ENCODE data around the gene PHYHD1.

PHYHD1 gene

GRCh38 chr9:128913995-128914772, 6.6 kb upstream of the PHYHD1 start:
- TF ChIP-seq TAF1 (IDR thresholded peaks at IDR 0.05; ENCODE audit: borderline replicate concordance, low read depth, low read length), result no peak
- DNase-seq (ENCODE audit: insufficient read length) (no peak), FAIRE-seq (no peak)

GRCh38 chr9:128916204-128916603, 4.6 kb upstream of the PHYHD1 start:
- TF ChIP-seq TAF1 (IDR thresholded peaks at IDR 0.05; ENCODE audit: borderline replicate concordance, low read depth, low read length), result no peak
- TF ChIP-seq POLR2A (IDR thresholded peaks at IDR 0.05; ENCODE audit: low read depth, low read length), result no peak
- TF ChIP-seq POLR2AphosphoS5 (IDR thresholded peaks at IDR 0.05; ENCODE audit: low read depth, low read length), result no peak
- FAIRE-seq (no peak), DNase-seq (ENCODE audit: insufficient read length) (no peak)

GRCh38 chr9:128916745-128917144, 4.0 kb upstream of the PHYHD1 start:
- TF ChIP-seq TAF1 (IDR thresholded peaks at IDR 0.05; ENCODE audit: borderline replicate concordance, low read depth, low read length) (no peak), POLR2A (IDR thresholded peaks at IDR 0.05; ENCODE audit: low read depth, low read length) (no peak), POLR2AphosphoS5 (IDR thresholded peaks at IDR 0.05; ENCODE audit: low read depth, low read length) (no peak)
- DNase-seq (ENCODE audit: insufficient read length), result no peak
- FAIRE-seq, result no peak

- FAIRE-seq, result no peak
- TF ChIP-seq TAF1 (IDR thresholded peaks at IDR 0.05; ENCODE audit: borderline replicate concordance, low read depth, low read length), result no peak
- no peak for TF ChIP-seq POLR2AphosphoS5 (IDR thresholded peaks at IDR 0.05; ENCODE audit: low read depth, low read length)
- no peak for TF ChIP-seq POLR2A (IDR thresholded peaks at IDR 0.05; ENCODE audit: low read depth, low read length)
- DNase-seq (ENCODE audit: insufficient read length), result no peak
Measured at GRCh38 chr9:128917151-128917849, 3.5 kb upstream of the PHYHD1 start.

- DNase-seq (ENCODE audit: insufficient read length) (no peak), FAIRE-seq (no peak)
- TF ChIP-seq POLR2A (IDR thresholded peaks at IDR 0.05; ENCODE audit: low read depth, low read length), result no peak
- no peak for TF ChIP-seq TAF1 (IDR thresholded peaks at IDR 0.05; ENCODE audit: borderline replicate concordance, low read depth, low read length)
- TF ChIP-seq POLR2AphosphoS5 (IDR thresholded peaks at IDR 0.05; ENCODE audit: low read depth, low read length), result no peak
Measured at GRCh38 chr9:128918921-128919320, 1.9 kb upstream of the PHYHD1 start.

- no peak for FAIRE-seq
- no peak for TF ChIP-seq POLR2A (IDR thresholded peaks at IDR 0.05; ENCODE audit: low read depth, low read length)
- TF ChIP-seq POLR2AphosphoS5 (IDR thresholded peaks at IDR 0.05; ENCODE audit: low read depth, low read length), result no peak
- no peak for TF ChIP-seq TAF1 (IDR thresholded peaks at IDR 0.05; ENCODE audit: borderline replicate concordance, low read depth, low read length)
- DNase-seq (ENCODE audit: insufficient read length), result no peak
Measured at GRCh38 chr9:128919402-128920089, 1.2 kb upstream of the PHYHD1 start.

GRCh38 chr9:128921881-128922763, 1.3 kb downstream of the PHYHD1 start:
- TF ChIP-seq TAF1 (IDR thresholded peaks at IDR 0.05; ENCODE audit: borderline replicate concordance, low read depth, low read length), result no peak
- no peak for TF ChIP-seq POLR2AphosphoS5 (IDR thresholded peaks at IDR 0.05; ENCODE audit: low read depth, low read length)
- no peak for TF ChIP-seq POLR2A (IDR thresholded peaks at IDR 0.05; ENCODE audit: low read depth, low read length)
- DNase-seq (ENCODE audit: insufficient read length) (no peak), FAIRE-seq (no peak)

- TF ChIP-seq POLR2AphosphoS5 (IDR thresholded peaks at IDR 0.05; ENCODE audit: low read depth, low read length) (no peak), TAF1 (IDR thresholded peaks at IDR 0.05; ENCODE audit: borderline replicate concordance, low read depth, low read length) (no peak), POLR2A (IDR thresholded peaks at IDR 0.05; ENCODE audit: low read depth, low read length) (no peak)
- FAIRE-seq, result no peak
- DNase-seq (ENCODE audit: insufficient read length), result no peak
Measured at GRCh38 chr9:128923493-128923883, 2.7 kb downstream of the PHYHD1 start.

- DNase-seq (ENCODE audit: insufficient read length), result peak; percentile 63
- FAIRE-seq, result peak; percentile 40
- TF ChIP-seq POLR2A (IDR thresholded peaks at IDR 0.05; ENCODE audit: low read depth, low read length) (no peak), TAF1 (IDR thresholded peaks at IDR 0.05; ENCODE audit: borderline replicate concordance, low read depth, low read length) (no peak), POLR2AphosphoS5 (IDR thresholded peaks at IDR 0.05; ENCODE audit: low read depth, low read length) (no peak)
Measured at GRCh38 chr9:128927731-128928411, 7.1 kb downstream of the PHYHD1 start.

GRCh38 chr9:128928624-128929023, 7.8 kb downstream of the PHYHD1 start:
- TF ChIP-seq POLR2AphosphoS5 (IDR thresholded peaks at IDR 0.05; ENCODE audit: low read depth, low read length), result no peak
- no peak for TF ChIP-seq TAF1 (IDR thresholded peaks at IDR 0.05; ENCODE audit: borderline replicate concordance, low read depth, low read length)
- no peak for TF ChIP-seq POLR2A (IDR thresholded peaks at IDR 0.05; ENCODE audit: low read depth, low read length)
- FAIRE-seq (no peak), DNase-seq (ENCODE audit: insufficient read length) (no peak)

Data from GM12892 (cell line).